Activated T-cell treated with anti-CD3 and anti-CD28 coated beads, Interleukin-2, amount 50 U/mL, for 4 hours (primary cell): Measurements from ENCODE around the gene RAP1GAP2. TPM values are rescaled to one million over a fixed set of nuclear protein-coding genes. Genes with fewer than 3 reads are reported as not detected.
A peak's percentile ranks its signal among the peaks of the same experiment; 100 is the strongest.

Experiments
- ATAC-seq, 2 donors: fragments of 200-7000 bp; cut with Tn5 transposase; one replicate each; pipeline ENCODE4 v1.10.0; 2021
- DNase-seq: peaks from one replicate; pipeline ENCODE4 v3.0.0-alpha.2; 2020
- H3K27me3 Mint-ChIP-seq: one replicate; pipeline ENCODE4 v1.8.0; 2021; ENCODE audit warnings: low read depth, mixed read lengths
- H3K36me3 Mint-ChIP-seq: one replicate; pipeline ENCODE4 v1.8.0; 2022; ENCODE audit warnings: mixed read lengths; ENCODE audit not compliant: insufficient read depth
- H3K4me1 Mint-ChIP-seq: one replicate; pipeline ENCODE4 v1.8.0; 2021; ENCODE audit warnings: low read depth, mixed read lengths
- H3K4me3 Mint-ChIP-seq: one replicate; pipeline ENCODE4 v1.8.0; 2021; ENCODE audit warnings: mild to moderate bottlenecking, moderate library complexity, mixed read lengths
- H3K9me3 Mint-ChIP-seq: one replicate; pipeline ENCODE4 v1.8.0; 2021; ENCODE audit warnings: mixed read lengths
- total RNA-seq, 3 donors: library from RNA; stranded (reverse); gene quantifications; one replicate each; pipeline ENCODE4 v1.2.1, GENCODE V29; 2021

Gene RAP1GAP2
- total RNA-seq, 3 donors from 2014 or later = 0.29 to 1.6 (median 1.2) TPM

- no peak for DNase-seq
- peaks cover 12% of the 10 kb centered on the region for H3K36me3 Mint-ChIP-seq
- peaks cover 70% of the 10 kb centered on the region for H3K4me1 Mint-ChIP-seq
- H3K9me3 Mint-ChIP-seq = no peaks in the 10 kb centered on the region
- peak overlapping the region; percentile 77 for H3K4me3 Mint-ChIP-seq
- no peak for ATAC-seq
- H3K27me3 Mint-ChIP-seq = no peaks in the 10 kb centered on the region
These were observed 1.4 kb downstream of the RAP1GAP2 start for GRCh38 chr17:2797637-2798036.

GRCh38 chr17:2798188-2798587, 1.9 kb downstream of the RAP1GAP2 start:
- no peaks in the 10 kb centered on the region for H3K27me3 Mint-ChIP-seq

DNA sequence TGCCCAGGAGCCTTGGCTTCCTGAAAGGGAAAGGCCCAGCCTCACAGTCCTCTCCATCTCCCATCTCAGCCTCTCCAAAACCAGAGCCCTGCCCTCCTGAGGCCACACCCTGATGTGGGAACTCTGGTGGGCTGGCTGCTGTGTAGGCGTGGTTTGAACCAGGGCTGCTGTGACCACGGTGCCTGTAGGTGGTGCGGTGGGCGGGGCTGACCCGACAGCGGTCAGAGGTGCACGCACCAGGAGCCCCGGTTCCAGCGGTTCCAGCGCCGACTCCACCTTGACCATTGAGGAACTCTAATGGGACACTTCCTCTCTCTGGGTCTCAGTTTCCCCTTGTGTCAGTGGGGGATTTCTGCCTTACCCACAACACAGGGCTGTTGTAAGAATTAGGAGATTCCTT, 2.4 kb downstream of the RAP1GAP2 start:
- Mint-ChIP-seq H3K4me1 (peaks cover 66% of the 10 kb centered on the region), H3K27me3 (no peaks in the 10 kb centered on the region), H3K4me3 (no peak overlapping the region), H3K9me3 (no peaks in the 10 kb centered on the region), H3K36me3 (peaks cover 22% of the 10 kb centered on the region)
- ATAC-seq (no peak), DNase-seq (no peak)

More at GRCh38 chr17:2798188-2798587, 1.9 kb downstream of the RAP1GAP2 start:
- Mint-ChIP-seq H3K4me3 (peak overlapping the region; percentile 77), H3K9me3 (no peaks in the 10 kb centered on the region), H3K4me1 (peaks cover 69% of the 10 kb centered on the region), H3K36me3 (peaks cover 18% of the 10 kb centered on the region)
- DNase-seq (no peak), ATAC-seq (no peak)

DNA sequence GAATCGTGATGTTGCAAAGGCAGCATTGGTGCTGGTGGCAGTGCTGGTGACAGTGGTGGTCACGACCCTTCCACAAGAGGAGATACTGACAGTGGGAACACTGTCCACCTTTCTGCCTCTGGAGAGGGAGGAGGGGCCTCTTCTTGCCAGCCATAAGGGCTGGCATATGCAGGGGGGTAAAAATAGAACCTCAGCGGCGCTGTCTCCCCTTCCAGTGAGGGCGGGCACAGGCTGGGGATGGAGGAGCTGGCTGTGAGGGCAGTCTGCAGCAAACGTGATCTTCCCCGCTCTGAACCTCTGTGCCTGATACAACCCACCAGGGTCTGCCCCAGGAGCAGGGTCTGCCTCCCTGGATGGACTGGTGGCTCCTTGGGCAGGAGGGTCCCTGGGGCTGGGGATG, 3.4 kb downstream of the RAP1GAP2 start:
- Mint-ChIP-seq H3K36me3 (peaks cover 23% of the 10 kb centered on the region), H3K4me3 (no peak overlapping the region), H3K9me3 (no peaks in the 10 kb centered on the region), H3K4me1 (peaks cover 57% of the 10 kb centered on the region), H3K27me3 (no peaks in the 10 kb centered on the region)
- DNase-seq = no peak
- ATAC-seq = no peak

DNA sequence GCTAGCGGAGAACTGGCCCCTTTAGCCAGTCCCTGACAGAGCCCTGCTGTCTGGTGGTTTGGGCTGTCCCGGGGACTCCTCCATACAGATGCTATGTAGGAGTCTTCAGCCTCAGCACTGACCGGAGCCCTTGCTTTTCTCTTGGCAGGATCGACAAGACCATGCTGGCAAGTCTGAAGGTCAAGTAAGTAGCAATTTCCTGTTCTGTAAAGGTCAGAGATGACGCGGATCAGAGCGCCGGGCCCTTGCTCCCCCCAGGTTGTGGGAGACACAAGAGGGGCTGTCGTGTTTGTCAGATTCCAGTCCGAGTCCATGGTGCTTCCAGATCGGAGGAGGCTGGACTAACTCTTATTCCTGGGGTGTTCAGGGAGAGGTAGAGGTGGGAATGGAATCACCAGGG, 4.1 kb downstream of the RAP1GAP2 start:
- no peak overlapping the region for H3K4me3 Mint-ChIP-seq
- no peaks in the 10 kb centered on the region for H3K9me3 Mint-ChIP-seq
- H3K36me3 Mint-ChIP-seq = peaks cover 23% of the 10 kb centered on the region
- DNase-seq (no peak), ATAC-seq (no peak)
- H3K4me1 Mint-ChIP-seq = peaks cover 53% of the 10 kb centered on the region
- no peaks in the 10 kb centered on the region for H3K27me3 Mint-ChIP-seq

GRCh38 chr17:2801841-2802240, 5.6 kb downstream of the RAP1GAP2 start:
- Mint-ChIP-seq H3K4me3 (no peak overlapping the region), H3K4me1 (peaks cover 43% of the 10 kb centered on the region), H3K36me3 (peaks cover 26% of the 10 kb centered on the region), H3K9me3 (no peaks in the 10 kb centered on the region), H3K27me3 (no peaks in the 10 kb centered on the region)
- ATAC-seq (no peak), DNase-seq (no peak)

- DNase-seq = no peak
- no peaks in the 10 kb centered on the region for H3K27me3 Mint-ChIP-seq
- peaks cover 26% of the 10 kb centered on the region for H3K36me3 Mint-ChIP-seq
These were observed 6.3 kb downstream of the RAP1GAP2 start for GRCh38 chr17:2802574-2802973.

DNA sequence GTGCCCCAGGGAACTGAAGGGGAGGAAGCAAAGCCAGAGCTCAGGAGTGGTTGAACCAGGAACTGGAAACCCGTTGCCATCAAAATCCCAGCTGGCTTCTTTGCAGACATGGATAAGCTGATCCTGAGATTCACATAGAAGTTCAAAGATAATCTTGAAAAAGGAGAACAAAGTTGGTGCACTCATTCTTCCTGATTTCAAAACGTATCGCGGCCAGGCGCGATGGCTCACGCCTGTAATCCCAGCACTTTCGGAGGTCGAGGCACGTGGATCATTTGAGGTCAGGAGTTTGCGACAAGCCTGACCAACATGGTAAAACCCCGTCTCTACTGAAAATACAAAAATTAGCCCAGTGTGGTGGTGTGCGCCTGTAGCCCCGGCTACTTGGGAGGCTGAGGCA, 7.1 kb downstream of the RAP1GAP2 start:
- DNase-seq (no peak), ATAC-seq (no peak)
- peaks cover 29% of the 10 kb centered on the region for H3K4me1 Mint-ChIP-seq
- no peaks in the 10 kb centered on the region for H3K27me3 Mint-ChIP-seq
- no peak overlapping the region for H3K4me3 Mint-ChIP-seq
- peaks cover 26% of the 10 kb centered on the region for H3K36me3 Mint-ChIP-seq
- H3K9me3 Mint-ChIP-seq = no peaks in the 10 kb centered on the region

More at GRCh38 chr17:2802574-2802973, 6.3 kb downstream of the RAP1GAP2 start:
- no peaks in the 10 kb centered on the region for H3K9me3 Mint-ChIP-seq
- ATAC-seq = no peak
- no peak overlapping the region for H3K4me3 Mint-ChIP-seq
- H3K4me1 Mint-ChIP-seq = peaks cover 36% of the 10 kb centered on the region

GRCh38 chr17:2803971-2804370, 7.7 kb downstream of the RAP1GAP2 start:
- no peaks in the 10 kb centered on the region for H3K9me3 Mint-ChIP-seq
- no peak for DNase-seq
- H3K4me3 Mint-ChIP-seq = no peak overlapping the region
- H3K27me3 Mint-ChIP-seq = no peaks in the 10 kb centered on the region
- peaks cover 28% of the 10 kb centered on the region for H3K4me1 Mint-ChIP-seq
- peak in 1 of 2 donors; percentile 39 for ATAC-seq
- peaks cover 27% of the 10 kb centered on the region for H3K36me3 Mint-ChIP-seq

GRCh38 chr17:2804912-2805311, 8.7 kb downstream of the RAP1GAP2 start:
- Mint-ChIP-seq H3K4me3 (no peak overlapping the region), H3K27me3 (no peaks in the 10 kb centered on the region), H3K9me3 (no peaks in the 10 kb centered on the region), H3K4me1 (peaks cover 23% of the 10 kb centered on the region), H3K36me3 (peaks cover 24% of the 10 kb centered on the region)
- ATAC-seq (no peak), DNase-seq (no peak)

DNA sequence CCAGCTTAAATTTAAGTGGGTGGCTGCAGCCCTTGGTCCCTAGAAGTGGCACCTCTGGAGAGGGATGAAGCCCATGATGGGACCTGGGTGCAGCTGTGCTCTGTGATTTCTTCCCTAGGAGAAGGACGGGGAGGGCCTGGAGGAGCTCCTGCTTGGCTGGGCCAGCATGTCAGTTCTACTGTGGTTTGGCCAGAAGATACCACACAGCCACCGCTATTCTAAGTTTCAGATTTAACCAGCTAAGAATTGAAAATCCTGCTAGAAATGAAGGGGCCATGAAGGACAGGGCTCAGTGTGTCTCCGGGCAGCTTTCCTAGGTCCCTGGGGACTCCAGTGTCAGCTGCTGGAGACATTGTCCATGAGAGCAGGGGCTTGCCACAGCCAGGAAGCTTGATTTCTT, 9.7 kb downstream of the RAP1GAP2 start:
- Mint-ChIP-seq H3K4me3 (no peak overlapping the region), H3K4me1 (peaks cover 20% of the 10 kb centered on the region), H3K9me3 (no peaks in the 10 kb centered on the region), H3K27me3 (no peaks in the 10 kb centered on the region), H3K36me3 (peaks cover 20% of the 10 kb centered on the region)
- no peak for ATAC-seq
- DNase-seq = no peak

DNA sequence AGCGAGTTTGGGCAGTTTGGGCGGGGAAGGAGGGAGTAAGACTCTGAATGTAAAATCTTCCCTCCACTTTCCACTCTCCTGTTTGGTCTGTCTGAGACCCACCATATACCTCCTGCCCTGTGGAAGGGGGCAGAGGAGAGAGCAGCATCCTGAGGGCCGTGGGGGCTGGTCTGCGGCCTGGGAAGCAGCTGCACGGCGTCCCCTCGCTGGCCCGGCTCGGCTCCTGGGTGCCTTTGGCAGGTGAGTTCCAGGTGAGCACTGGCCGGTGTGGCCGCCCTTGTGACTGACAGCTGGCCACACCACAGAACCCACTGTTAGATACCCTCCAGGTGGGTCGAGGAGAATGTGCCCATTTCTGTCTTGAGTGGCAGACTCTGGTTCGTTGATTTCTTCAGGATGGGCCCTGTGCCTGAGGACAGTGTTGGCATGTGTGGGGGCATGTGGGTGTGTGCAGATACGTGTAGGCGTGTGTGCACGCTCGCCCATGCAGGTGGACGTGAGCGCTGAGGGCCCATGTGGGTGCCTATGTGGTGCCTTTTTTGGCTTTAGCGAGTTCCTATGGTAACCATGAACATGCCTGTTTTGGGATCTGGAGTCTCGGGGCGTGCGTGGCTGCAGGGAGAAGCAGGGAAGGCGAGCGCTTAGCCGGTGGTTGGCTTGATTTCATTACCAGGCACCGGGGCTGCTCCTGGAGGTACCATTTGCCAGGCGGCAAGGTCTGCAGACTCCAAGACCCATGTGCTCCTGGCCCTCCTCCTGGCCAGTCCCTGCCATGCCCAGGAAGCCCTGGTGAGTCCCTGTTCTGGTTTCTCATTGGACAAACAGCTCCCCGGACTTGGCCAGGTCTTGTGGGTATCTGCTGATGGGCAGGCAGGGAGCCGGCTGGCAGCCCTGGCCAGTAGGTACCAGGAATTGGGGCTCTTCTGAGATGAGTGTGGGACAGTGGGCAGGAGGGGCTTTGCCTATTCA, 12.4 kb downstream of the RAP1GAP2 start:
- peaks cover 7% of the 10 kb centered on the region for H3K36me3 Mint-ChIP-seq
- H3K27me3 Mint-ChIP-seq = no peaks in the 10 kb centered on the region
- no peak for DNase-seq
- H3K9me3 Mint-ChIP-seq = no peaks in the 10 kb centered on the region
- H3K4me1 Mint-ChIP-seq = peaks cover 23% of the 10 kb centered on the region
- no peak overlapping the region for H3K4me3 Mint-ChIP-seq
- ATAC-seq = no peak

- DNase-seq = no peak
- Mint-ChIP-seq H3K27me3 (no peaks in the 10 kb centered on the region), H3K9me3 (no peaks in the 10 kb centered on the region), H3K4me3 (no peak overlapping the region), H3K36me3 (peaks cover 5% of the 10 kb centered on the region), H3K4me1 (peaks cover 28% of the 10 kb centered on the region)
- no peak for ATAC-seq
These were observed 13.1 kb downstream of the RAP1GAP2 start for GRCh38 chr17:2809337-2809736.

- DNase-seq (no peak), ATAC-seq (peak; percentile 20 to 23)
- Mint-ChIP-seq H3K36me3 (no peaks in the 10 kb centered on the region), H3K27me3 (no peaks in the 10 kb centered on the region), H3K4me1 (peaks cover 40% of the 10 kb centered on the region), H3K4me3 (peak overlapping the region; percentile 55), H3K9me3 (no peaks in the 10 kb centered on the region)
These were observed 17.8 kb downstream of the RAP1GAP2 start for GRCh38 chr17:2814049-2814448.
